ENCODE measurements around the gene GYG2.

Gene GYG2

GRCh38 chrX:2831471-2832228 is 2.9 kb downstream of the GYG2 start:
- TF ChIP-seq CTCF (conservative IDR thresholded peaks at IDR 0.05; ENCODE audit: low read length) = no peak
- H3K4me3 ChIP-seq (ENCODE audit: low read length) = no peak overlapping the region
- DNase-seq (ENCODE audit: low read depth) = no peak

- TF ChIP-seq CTCF (conservative IDR thresholded peaks at IDR 0.05; ENCODE audit: low read length) = no peak
- no peak for DNase-seq (ENCODE audit: low read depth)
- H3K4me3 ChIP-seq (ENCODE audit: low read length) = no peak overlapping the region
These were observed 9.2 kb downstream of the GYG2 start for GRCh38 chrX:2837961-2838360.

GRCh38 chrX:2840961-2841360 is 12.2 kb downstream of the GYG2 start:
- H3K4me3 ChIP-seq (ENCODE audit: low read length) = no peak overlapping the region
- DNase-seq (ENCODE audit: low read depth) = no peak
- TF ChIP-seq CTCF (conservative IDR thresholded peaks at IDR 0.05; ENCODE audit: low read length) = no peak

GRCh38 chrX:2841537-2841936 is 12.8 kb downstream of the GYG2 start:
- no peak for TF ChIP-seq CTCF (conservative IDR thresholded peaks at IDR 0.05; ENCODE audit: low read length)
- DNase-seq (ENCODE audit: low read depth) = no peak
- H3K4me3 ChIP-seq (ENCODE audit: low read length) = no peak overlapping the region

GRCh38 chrX:2846992-2847391 is 18.3 kb downstream of the GYG2 start:
- H3K4me3 ChIP-seq (ENCODE audit: low read length) = no peak overlapping the region
- no peak for DNase-seq (ENCODE audit: low read depth)
- TF ChIP-seq CTCF (conservative IDR thresholded peaks at IDR 0.05; ENCODE audit: low read length) = no peak

GRCh38 chrX:2848871-2849301 is 20.2 kb downstream of the GYG2 start:
- H3K4me3 ChIP-seq (ENCODE audit: low read length) = no peak overlapping the region

More at GRCh38 chrX:2848871-2849301, 20.2 kb downstream of the GYG2 start:
- DNase-seq (ENCODE audit: low read depth) = peak; percentile 73
- no peak for TF ChIP-seq CTCF (conservative IDR thresholded peaks at IDR 0.05; ENCODE audit: low read length)
